DLD1 (cell line): Measurements from ENCODE around the gene RASA3.

Experiments used
- in situ Hi-C: cut with HindIII; loops from 2 replicates; pipeline ENCODE4 v1.10.0; 2017; ENCODE audit warnings: low sequenced_read_pairs

RASA3 gene

DNA sequence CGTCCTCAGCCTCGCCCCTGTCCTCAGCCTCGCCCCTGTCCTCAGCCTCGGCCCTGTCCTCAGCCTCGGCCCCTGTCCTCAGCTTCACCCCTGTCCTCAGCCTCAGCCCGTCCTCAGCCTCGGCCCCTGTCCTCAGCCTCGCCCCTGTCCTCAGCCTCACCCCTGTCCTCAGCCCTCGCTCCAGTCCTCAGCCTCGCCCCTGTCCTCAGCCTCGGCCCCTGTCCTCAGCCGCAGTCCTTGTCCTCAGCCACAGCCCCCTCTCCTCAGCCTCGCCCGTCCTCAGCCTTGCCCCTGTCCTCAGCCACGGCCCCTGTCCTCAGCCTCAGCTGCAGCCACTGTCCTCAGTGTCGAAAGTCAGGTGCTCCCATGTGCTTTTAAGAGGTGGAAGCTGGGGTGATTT, 169.0 kb downstream of the RASA3 start:
- in situ Hi-C loops: loop anchor here (10.0 kb wide), 1 partner anchor 91 kb away; no protein-coding TSS in a partner anchor

DNA sequence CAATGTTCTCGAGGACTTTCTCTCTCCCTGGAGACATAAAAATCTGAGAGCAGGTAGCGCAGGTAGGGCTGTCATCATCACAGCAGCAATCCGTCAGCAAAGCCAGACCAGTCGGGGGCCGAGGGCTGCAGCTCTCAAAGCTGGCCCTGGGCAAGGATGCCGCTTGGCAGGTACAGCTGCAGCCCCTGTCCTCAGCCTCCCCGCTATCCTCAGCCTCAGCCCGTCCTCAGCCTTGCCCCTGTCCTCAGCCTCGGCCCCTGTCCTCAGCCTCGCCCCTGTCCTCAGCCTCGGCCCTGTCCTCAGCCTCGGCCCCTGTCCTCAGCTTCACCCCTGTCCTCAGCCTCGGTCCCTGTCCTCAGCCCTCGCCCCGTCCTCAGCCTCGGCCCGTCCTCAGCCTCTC, 169.4 kb downstream of the RASA3 start:
- in situ Hi-C loops: loop anchor here (10.0 kb wide), 1 partner anchor 92 kb away; no protein-coding TSS in a partner anchor

DNA sequence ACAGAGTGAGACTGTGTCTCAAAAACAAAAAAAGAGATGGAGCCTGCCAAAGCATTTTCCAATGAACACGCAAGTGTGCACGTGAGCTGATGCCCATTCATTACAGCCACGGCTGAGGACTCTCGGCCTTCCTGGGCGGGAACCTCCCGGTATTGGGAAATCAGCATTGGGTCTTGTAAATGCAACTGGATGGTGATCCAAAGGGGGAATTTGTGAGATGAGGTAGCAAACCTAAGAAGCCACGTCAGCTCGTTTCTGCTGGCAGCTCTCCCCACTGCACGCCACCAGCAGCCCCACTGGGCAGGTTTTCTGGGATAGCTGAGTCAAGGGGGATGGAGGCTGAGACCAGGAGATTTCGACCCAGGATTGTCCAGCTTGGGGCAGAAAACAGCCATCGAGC, 170.0 kb downstream of the RASA3 start:
- in situ Hi-C loops: loop anchor here (10.0 kb wide), 1 partner anchor 92 kb away; no protein-coding TSS in a partner anchor

DNA sequence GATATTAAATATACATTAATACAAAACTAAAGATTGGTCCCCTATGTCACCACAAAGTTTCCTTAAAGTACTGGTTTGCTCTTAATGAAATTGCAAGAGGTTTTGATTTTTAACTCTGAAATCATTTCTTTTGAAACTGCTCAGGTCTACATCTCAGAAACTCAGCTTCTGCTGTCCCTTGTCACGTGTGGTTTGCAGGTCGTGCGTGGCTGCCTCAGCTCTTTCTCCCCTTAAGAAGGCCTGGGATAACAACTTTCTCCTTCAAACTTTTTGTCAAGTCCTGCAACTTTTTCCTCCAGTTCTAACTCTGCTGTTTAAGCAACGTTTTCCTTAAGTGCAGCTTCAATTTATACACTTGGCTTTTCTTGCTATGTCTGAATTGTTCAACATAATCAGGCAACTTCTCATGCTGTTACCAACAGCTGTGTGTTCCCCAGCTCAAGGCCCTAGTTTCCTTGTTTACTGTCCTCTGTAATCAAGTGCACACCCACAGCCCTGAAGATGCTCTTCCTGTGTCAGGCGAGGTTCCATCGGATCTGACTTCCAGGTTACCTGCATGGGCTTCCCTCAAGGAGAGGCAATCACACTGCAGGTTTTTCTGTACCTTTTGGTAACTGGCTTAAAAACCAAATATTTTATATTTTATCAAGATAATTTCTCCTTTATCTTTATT, 172.0 kb downstream of the RASA3 start:
- in situ Hi-C loops: loop anchor here (10.0 kb wide), 1 partner anchor 94 kb away; no protein-coding TSS in a partner anchor

DNA sequence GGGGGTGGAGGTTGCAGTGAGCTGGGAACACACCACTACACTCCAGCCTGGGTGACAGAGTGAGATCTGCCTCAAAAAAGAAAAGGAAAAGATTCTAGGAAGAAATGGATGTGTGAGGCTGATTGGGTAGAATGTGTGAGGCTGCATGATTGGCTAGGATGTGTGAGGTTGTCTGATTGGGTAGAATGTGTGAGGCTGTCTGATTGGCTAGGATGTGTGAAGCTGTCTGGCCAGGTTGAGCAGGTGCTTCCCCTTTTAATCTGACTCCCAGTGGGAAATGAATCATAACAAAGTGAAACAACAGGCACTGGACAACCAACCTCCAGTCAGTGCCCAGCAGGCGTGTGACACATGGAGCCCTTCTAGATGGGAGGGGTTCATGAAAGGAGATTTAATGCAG, 173.2 kb downstream of the RASA3 start:
- in situ Hi-C loops: no loop called here

DNA sequence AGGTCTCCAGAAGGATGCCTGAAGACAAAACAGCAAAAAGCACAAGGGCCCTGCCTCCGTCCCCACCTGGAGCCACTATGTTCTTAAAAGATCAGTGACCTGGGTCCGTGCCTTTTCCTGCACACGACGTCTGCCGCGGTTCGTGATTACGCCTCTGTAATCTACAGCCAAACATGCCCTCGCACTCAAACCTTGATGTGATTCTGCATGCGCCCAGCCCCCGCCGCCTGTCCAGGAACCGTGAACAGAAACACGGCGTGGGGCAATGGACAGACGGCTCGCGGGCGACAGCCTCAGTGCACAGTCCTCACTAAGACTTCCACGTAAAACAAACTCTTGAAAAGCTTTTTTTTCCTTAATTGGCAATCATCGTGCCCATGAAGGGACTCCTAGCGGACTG, 174.1 kb downstream of the RASA3 start:
- in situ Hi-C loops: no loop called here

DNA sequence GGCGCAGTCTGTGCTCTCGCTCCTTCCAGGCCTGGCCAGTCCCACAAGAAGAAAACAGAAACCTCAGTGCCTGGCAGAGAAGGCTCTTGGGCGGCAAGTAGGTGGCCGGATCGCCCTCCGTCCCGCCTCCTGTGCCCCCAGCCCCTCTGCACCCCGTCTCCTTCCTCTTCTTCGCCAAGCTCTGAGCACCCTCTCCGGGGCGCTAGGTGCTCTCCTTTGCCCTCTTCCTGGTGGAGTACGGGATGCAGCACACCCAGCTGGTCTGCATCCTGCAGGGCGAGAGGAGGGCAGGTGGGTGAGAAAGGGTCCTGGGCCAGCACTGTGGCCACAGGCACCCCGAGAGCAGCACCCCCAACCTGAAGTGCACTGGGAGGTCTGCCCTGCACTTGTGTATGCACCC, 175.9 kb downstream of the RASA3 start:
- in situ Hi-C loops: no loop called here

DNA sequence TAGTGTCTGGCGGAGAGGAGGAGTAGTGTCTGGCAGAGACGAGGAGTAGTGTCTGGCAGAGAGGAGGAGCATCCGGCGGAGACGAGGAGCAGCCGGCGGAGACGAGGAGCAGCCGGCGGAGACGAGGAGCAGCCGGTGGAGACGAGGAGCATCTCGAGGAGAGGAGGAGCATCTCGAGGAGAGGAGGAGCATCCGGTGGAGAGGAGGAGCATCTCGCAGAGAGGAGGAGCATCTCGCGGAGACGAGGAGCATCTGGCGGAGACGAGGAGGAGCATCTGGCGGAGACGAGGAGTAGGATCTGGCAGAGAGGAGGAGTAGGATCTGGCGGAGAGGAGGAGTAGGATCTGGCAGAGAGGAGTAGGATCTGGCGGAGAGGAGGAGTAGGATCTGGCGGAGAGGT, 176.7 kb downstream of the RASA3 start:
- in situ Hi-C loops: no loop called here

DNA sequence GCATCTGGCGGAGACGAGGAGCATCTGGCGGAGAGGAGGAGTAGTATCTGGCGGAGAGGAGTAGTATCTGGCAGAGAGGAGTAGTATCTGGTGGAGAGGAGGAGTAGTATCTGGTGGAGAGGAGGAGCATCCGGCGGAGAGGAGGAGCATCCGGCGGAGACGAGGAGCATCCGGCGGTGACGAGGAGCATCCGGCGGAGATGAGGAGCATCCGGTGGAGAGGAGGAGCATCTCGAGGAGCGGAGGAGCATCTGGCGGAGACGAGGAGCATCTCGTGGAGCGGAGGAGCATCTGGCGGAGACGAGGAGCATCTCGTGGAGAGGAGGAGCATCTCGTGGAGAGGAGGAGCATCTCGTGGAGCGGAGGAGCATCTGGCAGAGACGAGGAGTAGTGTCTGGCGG, 177.2 kb downstream of the RASA3 start:
- in situ Hi-C loops: no loop called here

DNA sequence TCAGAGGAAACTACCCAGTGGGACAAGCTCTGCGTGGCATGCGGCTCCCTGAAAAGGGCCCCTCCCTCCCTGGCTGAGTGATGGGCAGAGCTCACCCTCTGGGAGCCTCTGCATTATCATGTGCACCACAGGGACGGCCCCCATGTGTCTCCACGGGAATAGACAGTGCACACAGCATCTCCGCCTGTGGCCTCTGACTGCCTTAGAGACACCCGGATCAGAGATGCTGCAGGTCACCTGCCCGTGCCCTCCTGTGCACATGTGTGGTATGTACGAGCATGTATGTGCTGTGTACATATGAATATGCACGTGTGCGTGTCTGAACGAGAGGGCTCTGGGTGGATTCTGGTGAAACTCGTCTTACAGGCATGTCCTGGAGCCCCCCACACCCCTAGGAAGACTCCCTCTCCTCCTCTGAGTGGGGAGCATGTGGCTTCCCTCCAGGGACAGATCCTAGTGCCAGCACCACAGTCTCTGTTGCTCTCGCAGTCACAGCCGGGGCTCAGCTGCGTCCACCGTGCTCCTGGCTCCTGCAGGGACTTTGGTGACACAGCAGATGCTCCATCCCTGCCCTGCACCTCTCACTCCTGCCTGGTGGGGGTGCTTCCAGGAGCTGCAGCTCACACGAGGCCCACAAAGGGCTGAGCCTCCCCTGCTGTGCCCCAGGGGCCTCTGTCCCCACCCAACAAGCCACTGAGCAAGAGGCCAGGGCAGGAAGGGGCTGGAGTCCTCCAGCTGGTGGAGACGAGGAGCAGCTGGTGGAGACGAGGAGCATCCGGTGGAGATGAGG, 178.2 kb downstream of the RASA3 start:
- in situ Hi-C loops: no loop called here

DNA sequence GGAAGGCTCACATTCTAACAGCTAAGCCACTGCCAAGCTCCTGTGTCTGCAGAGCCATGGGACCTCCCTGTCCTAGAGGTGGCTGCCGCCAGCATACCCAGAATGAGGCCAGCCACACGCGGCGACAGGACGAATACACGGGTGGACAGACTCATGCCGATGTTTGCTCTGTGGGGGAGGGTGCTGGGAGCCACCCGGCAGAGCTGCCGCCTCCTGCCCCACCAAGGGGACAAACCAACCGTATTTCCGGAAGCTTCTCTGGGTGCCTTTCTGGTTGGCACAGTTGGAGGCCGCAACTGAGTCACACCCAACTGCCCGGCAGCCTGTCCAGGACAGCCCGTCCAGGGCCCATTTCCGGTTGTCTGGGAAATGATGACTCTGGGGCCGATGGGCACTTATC, 178.9 kb downstream of the RASA3 start:
- in situ Hi-C loops: no loop called here

DNA sequence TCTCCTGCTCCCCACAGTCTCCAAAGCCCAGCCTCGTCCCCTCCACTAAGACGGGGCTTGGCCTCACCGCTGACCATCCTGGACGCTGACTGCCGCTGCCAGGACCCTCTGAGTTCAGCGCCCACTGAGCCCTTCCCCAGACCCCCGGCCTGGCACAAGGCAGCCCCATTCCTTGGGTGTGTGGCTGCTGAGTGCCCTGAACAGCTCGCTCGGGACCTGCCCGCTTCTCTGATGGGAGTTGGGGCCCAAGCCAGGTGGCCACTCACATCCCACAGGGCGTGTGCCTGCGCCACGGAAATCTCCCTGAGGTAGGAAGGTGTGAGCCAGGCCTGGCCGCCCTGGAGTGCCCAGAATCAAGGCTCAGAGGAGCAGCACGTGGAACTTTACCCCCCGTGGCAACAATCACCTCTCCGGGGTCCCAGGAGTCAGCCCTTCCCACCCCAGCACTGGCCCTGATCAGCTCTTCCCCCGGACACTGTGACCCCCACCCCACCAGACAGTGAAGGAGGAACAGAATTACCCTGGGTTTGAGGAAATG, 179.4 kb downstream of the RASA3 start:
- in situ Hi-C loops: no loop called here

DNA sequence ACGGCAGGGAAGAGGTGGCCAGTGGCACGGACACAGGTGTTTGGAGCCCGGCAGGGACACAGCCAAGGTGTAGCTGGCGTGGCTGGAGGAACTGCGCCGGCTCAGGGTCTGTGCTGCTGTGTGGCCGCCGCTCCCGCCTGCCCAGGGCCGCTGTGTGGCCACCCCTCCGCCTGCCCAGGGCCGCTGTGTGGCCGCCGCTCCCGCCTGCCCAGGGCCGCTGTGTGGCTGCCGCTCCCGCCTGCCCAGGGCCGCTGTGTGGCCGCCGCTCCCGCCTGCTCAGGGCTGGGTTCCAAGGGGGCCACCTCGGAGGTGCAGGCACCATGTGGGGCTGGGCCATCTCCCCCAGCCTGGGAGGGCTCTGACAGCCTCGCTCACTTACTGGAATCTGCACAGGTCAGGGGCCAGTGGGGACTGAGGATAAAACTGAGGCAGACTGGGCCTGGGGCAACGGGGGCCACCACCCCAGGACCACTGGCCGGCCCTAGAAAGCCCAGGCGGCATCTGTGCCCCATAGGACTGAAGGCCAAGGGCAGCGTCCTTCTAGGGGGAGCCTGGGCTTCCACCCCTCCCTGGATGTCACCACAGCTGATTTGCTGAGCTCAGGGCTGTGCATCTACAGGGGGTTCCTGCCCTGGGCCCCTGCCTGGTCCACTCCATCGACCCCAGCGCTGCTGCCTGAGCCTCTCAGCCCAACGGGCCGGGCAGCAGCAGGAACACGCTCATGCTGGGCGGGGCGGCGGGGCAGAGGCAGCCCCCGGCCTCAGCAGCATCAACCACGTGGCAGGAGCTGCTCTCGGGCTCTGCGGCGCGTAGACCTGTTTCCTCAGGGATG, 180.1 kb downstream of the RASA3 start:
- in situ Hi-C loops: no loop called here

DNA sequence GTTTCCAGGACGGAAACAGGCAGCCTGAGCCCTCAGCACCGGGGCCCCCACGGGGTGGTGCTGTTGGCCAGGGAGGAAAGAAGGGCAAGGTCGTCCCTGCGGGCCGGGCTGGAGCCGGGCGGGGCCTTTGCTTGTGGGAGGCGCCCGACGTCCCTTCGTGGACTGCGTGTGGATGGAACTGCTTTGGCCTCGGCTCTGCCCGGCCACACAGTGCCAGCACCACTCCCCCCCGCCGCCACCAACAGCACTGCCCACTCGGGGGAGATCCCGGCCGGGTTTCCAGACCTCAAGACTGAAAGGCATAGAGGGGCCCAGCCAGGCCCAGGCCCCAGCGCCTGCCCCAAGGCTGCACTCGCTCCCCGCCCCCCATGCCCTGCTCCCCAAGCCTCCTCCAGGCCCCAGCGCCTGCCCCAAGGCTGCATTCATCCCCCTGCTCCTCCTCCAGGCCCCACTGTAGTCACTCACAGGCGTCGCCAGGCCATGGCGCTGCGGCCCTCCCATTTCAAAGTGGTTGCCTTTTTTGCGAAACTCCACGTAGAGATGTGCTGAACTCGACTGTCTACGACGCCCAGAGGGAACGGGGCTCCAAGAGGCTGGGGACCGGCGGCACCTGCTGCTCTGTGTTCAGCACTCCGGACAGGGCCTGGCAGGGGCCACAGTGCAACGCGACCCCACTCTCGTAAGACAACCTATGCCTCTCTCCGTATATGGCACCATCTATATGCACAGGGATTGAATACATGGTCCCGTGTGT, 181.0 kb downstream of the RASA3 start:
- in situ Hi-C loops: no loop called here

DNA sequence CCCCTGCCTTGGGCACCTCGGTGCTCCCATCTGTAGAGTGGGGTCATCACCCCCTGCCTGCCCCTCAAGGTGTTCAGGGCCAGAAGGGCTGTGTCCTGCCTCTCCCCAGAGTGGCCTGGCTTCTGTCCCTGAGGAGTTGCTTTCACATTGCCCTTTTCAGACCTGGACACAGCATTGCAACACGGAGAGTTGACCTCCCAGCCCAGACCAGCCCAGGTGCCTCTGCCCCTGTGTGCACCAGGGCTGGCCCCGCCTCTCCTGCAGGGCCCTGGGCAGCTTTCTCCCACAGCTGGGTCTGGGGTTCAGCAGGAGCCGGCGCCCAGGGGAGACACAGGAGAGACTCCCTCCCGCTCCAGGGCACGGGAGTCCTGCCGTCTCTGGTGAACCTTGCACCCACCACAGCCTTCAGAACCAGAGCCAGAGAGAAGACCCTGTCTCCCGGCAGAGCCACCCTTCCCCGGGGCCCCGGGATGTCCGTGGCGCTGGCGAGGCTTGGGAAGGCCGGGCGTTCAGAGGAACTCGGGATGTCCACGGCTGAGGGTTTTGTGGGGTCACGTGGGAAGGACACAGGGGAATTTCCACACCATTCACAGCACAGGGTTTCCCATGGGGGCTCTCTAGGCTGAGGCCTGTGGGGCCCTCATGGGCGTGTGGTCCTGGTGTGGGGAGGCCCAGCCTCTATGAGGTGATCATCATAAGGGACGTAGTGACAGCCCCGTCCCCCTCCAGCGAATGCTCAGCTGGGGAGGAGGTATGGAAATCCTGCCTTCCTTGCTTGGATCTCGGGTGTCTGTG, 181.8 kb downstream of the RASA3 start:
- in situ Hi-C loops: no loop called here

DNA sequence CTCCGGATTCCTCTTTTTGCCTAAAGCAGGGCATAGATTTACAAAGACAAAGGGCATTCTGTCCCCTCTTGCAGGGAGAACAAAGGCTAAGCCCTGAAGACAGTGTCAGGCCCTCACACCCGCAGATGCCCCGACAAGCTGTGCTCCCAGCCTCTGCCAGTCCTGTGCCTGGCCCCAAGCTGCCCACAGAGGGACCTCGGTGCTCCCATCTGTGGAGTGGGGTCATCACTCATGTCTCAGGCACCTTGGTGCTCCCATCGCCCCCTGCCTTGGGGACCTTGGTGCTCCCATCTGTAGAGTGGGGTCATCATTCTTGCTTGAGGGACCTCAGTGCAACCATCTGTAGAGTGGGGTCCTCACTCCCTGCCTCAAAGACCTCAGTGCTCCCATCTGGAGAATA, 182.9 kb downstream of the RASA3 start:
- in situ Hi-C loops: no loop called here

DNA sequence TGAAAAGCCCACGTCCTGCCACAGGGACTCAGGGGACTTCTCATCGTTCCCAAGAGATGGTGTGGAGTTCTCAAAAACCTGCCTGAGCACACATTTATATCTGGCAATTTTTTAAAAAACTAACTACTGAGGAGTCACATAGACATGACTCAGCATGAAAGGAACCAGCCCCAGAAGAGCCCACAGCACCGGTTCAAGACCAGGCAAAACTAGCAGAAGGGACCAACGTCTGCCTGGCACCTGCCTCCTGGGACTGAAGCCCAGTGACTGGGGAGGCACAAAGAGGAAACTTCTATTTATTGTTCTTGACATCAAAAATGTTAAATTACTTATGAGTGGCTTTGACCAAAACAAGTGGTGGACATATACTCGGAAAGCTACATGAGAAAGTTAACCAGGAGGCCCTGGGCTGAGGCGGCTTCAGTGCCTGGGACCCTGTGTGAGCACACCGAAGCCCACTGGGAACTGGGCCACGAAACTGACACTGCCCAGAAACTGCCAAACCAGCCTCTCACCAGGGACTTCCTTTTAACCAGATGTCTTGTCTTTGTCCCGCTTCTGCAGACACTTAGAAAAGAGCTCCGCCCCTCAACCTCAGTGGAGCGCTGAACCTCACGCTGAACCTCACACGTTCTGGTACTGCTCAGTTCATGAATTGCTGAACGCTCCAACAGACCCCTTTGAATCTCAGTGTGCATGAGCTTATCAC, 184.2 kb downstream of the RASA3 start:
- in situ Hi-C loops: no loop called here

DNA sequence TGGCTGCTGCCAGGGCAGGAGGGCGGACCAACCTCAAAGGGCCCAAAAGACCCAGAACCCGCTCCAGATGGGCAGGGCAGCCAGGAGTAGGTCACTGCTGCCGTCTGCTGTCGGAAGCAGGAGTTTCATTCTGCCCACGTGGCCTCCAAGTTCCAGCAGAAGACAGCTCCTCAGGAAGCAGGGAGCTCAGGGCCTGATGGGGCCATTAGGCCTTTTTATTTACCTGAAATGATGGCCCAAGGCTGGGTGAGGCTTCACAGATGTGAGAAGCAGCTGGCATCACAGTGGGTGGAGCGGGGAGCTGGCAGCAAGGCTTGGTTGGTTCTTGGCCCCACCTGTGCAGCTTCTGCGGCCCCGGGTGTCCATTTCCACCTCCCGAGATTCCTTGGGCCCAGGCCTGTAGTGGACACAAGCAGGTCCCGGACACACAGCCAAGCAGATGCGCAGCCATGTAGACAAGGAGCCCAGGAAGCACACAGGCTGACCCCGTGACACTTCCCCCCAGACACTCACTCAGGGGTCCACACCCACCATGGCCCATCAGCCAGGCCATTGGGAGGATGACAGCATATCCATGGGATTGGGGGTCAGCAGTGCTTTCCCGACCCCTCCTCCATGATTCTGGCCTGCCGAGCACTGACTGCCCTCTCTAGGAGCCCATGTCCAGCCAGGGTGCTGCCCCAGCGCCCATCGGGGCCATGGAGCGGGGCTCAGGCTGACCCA, 185.0 kb downstream of the RASA3 start:
- in situ Hi-C loops: no loop called here
